K562 (cell line): ENCODE measurements around the gene AGO4. TPM values are rescaled to one million over a fixed set of nuclear protein-coding genes. Genes with fewer than 3 reads are reported as not detected.

Experiments
- ATAC-seq: fragments of 200-7000 bp; cut with Tn5 transposase; 3 replicates; pipeline ENCODE4 v1.9.1; 2020; ENCODE audit warnings: moderate library complexity
- BruUV-seq: library from RNA; stranded (reverse); fragments of 400-500 nt; replicated peaks from 2 replicates; lab custom pipeline; 2021; lab: Mats Ljungman, UMichigan
- CTCF ChIA-PET: fragments of 300-600 bp; formaldehyde crosslinking; extraction: SDS; loops from one replicate; lab custom pipeline; 2021; ENCODE audit warnings: low intra/inter-chr PET ratio; lab: Yijun Ruan, JAX
- POLR2A ChIA-PET: fragments of 300-600, 350-650 bp; sonication (Branson Sonifier 250); formaldehyde crosslinking; extraction: SDS; loops from one replicate; lab custom pipeline; 2021; ENCODE audit warnings: antibody characterized with exemption, inconsistent platforms; lab: Yijun Ruan, JAX
- DNase-seq, 4 experiments: peaks; one replicate each; pipeline versions ENCODE4 v3.0.0 to v3.0.0-alpha.2; 2011 to 2018; ENCODE audit warnings: low spot score in 3 of 4, mixed read lengths in 3 of 4; ENCODE audit errors: extremely low read depth in 1 of 4
- FAIRE-seq: peaks from 2 replicates; lab custom pipeline; 2011; peaks lifted over from hg19 to GRCh38; lab: Jason Lieb, UNC
- H2AFZ ChIP-seq: 2 replicates; pipeline ENCODE4 v1.6.0; 2011; ENCODE audit warnings: low read depth, low read length, control low read depth, inconsistent platforms
- H3K27ac ChIP-seq: fragments of 200-600 bp; 3 replicates; pipeline ENCODE4 v1.8.0; 2011; ENCODE audit warnings: low read depth, mild to moderate bottlenecking, control low read depth, inconsistent platforms, low read length, moderate library complexity, mixed read lengths; ENCODE audit errors: extremely low read depth
- H3K27me3 ChIP-seq, 2 experiments: fragments of 300-600 bp in 1 of 2; 2 replicates in 1 of 2; 3 replicates in 1 of 2; pipeline versions ENCODE4 v1.6.0 to v1.8.0; 2011; ENCODE audit warnings: inconsistent platforms in 2 of 2, low read length in 2 of 2, mild to moderate bottlenecking in 1 of 2, mixed read lengths in 1 of 2, moderate library complexity in 1 of 2; ENCODE audit not compliant: control insufficient read depth in 2 of 2, insufficient read depth in 2 of 2
- H3K36me3 ChIP-seq: fragments of 300-600 bp; 3 replicates; pipeline ENCODE4 v1.8.0; 2011; ENCODE audit warnings: mild to moderate bottlenecking, low read length, inconsistent platforms; ENCODE audit not compliant: control insufficient read depth, insufficient read depth
- H3K4me1 ChIP-seq, 2 experiments: fragments of 200-600 bp in 1 of 2; replicated peaks in 1 of 2; 2 replicates in 1 of 2; 3 replicates in 1 of 2; pipeline versions ENCODE4 v1.5.1 to v1.8.0; 2011; ENCODE audit warnings: inconsistent platforms in 2 of 2, low read length in 2 of 2, mild to moderate bottlenecking in 1 of 2, mixed read lengths in 1 of 2, moderate library complexity in 1 of 2; ENCODE audit not compliant: control insufficient read depth in 2 of 2, insufficient read depth in 2 of 2
- H3K4me2 ChIP-seq: 2 replicates; pipeline ENCODE4 v1.6.1; 2011; ENCODE audit warnings: low read length, control low read depth, inconsistent platforms, mixed read lengths; ENCODE audit not compliant: insufficient read depth
- H3K4me3 ChIP-seq: fragments of 200-600 bp; sonication (generic), shearing (Covaris generic); 2 replicates; pipeline ENCODE4 v1.5.1; 2016; ENCODE audit warnings: control low read depth, inconsistent platforms
- H3K79me2 ChIP-seq: fragments of 200-600 bp; 3 replicates; pipeline ENCODE4 v1.8.0; 2011; ENCODE audit warnings: low read length, inconsistent platforms; ENCODE audit not compliant: control insufficient read depth, insufficient read depth
- H3K9ac ChIP-seq, 2 experiments: 2 replicates each; pipeline versions ENCODE4 v1.6.0 to v1.6.1; 2011; ENCODE audit warnings: low read depth in 2 of 2, low read length in 2 of 2, control low read depth in 1 of 2, inconsistent platforms in 1 of 2, mild to moderate bottlenecking in 1 of 2, mixed read lengths in 1 of 2; ENCODE audit not compliant: insufficient read depth in 1 of 2
- H3K9me1 ChIP-seq: one replicate; pipeline ENCODE4 v1.6.0; 2011; ENCODE audit warnings: inconsistent platforms, mild to moderate bottlenecking, low read length, moderate library complexity; ENCODE audit not compliant: control insufficient read depth, insufficient read depth
- H3K9me3 ChIP-seq: replicated peaks from 2 replicates; pipeline ENCODE4 v1.5.1; 2011; ENCODE audit warnings: low read depth, low read length, inconsistent platforms; ENCODE audit not compliant: control insufficient read depth, insufficient read depth
- H4K20me1 ChIP-seq: replicated peaks from 2 replicates; pipeline ENCODE4 v1.6.1; 2011; ENCODE audit warnings: low read length, inconsistent platforms, mixed read lengths; ENCODE audit not compliant: control insufficient read depth, insufficient read depth
- CBFB ChIP-seq: sonication (generic); formaldehyde crosslinking; IDR thresholded peaks from 2 replicates; pipeline ENCODE4 v1.4.0; 2020; ENCODE audit warnings: mild to moderate bottlenecking, missing genetic modification reagents
- CBX1 ChIP-seq: sonication (generic); IDR thresholded peaks from 2 replicates; pipeline ENCODE4 v1.6.1; 2016; ENCODE audit warnings: antibody characterized with exemption, low read depth, mild to moderate bottlenecking
- CREB1 ChIP-seq, 2 experiments: sonication (generic) in 1 of 2; formaldehyde crosslinking in 1 of 2; IDR thresholded peaks; 2 replicates each; pipeline versions ENCODE4 v1.6.1 to v1.8.0; 2012 to 2022; ENCODE audit warnings: inconsistent platforms in 1 of 2, mild to moderate bottlenecking in 1 of 2, missing genetic modification reagents in 1 of 2, moderate library complexity in 1 of 2
- HMGN3 ChIP-seq: IDR thresholded peaks from 2 replicates; pipeline ENCODE4 v1.6.1; 2011; ENCODE audit warnings: borderline replicate concordance, low read depth, mild to moderate bottlenecking, mixed read lengths, low read length; ENCODE audit not compliant: insufficient read length; ENCODE audit errors: extremely low read depth
- HNRNPLL ChIP-seq: fragments of 200-400 bp; formaldehyde crosslinking; IDR thresholded peaks from 2 replicates; pipeline ENCODE4 v1.6.1; 2017; ENCODE audit warnings: low read length, low read depth, mild to moderate bottlenecking; ENCODE audit not compliant: poor library complexity, severe bottlenecking
- HOXB6 ChIP-seq: fragments of 250-450 bp; sonication (Bioruptor Pico); IDR thresholded peaks from 2 replicates; pipeline ENCODE4 v1.5.1; 2022; ENCODE audit warnings: mild to moderate bottlenecking, borderline replicate concordance
- ILF3 ChIP-seq: fragments of 450-650 bp; IDR thresholded peaks from 2 replicates; pipeline ENCODE4 v1.6.1; 2018; ENCODE audit warnings: antibody characterized with exemption, mild to moderate bottlenecking, moderate library complexity, borderline replicate concordance
- KAT7 ChIP-seq: sonication (generic); formaldehyde crosslinking; IDR thresholded peaks from 2 replicates; pipeline ENCODE4 v1.8.0; 2022; ENCODE audit warnings: missing genetic modification reagents, mild to moderate bottlenecking, borderline replicate concordance
- KDM1A ChIP-seq, 2 experiments: fragments of 450-650 bp; IDR thresholded peaks; 2 replicates each; pipeline ENCODE4 v1.6.1; 2016; ENCODE audit warnings: mild to moderate bottlenecking in 2 of 2
- MNT ChIP-seq, 2 experiments: fragments of 450-650 bp; conservative IDR thresholded peaks; 2 replicates each; pipeline ENCODE4 v1.6.1; 2017; ENCODE audit warnings: mild to moderate bottlenecking in 2 of 2, moderate library complexity in 2 of 2
- MXI1 ChIP-seq: IDR thresholded peaks from 2 replicates; pipeline ENCODE4 v1.6.1; 2011; ENCODE audit warnings: low read depth, mild to moderate bottlenecking, improper control_type of control experiment, low read length
- NFIX ChIP-seq: fragments of 250-450 bp; sonication (Bioruptor Pico); IDR thresholded peaks from 2 replicates; pipeline ENCODE4 v1.4.0; 2020; ENCODE audit warnings: low read depth, mild to moderate bottlenecking, moderate library complexity
- NR2C2 ChIP-seq, 2 experiments: fragments of 200-800 bp in 1 of 2; sonication (Bioruptor generic) in 1 of 2; sonication (generic) in 1 of 2; formaldehyde crosslinking in 1 of 2; IDR thresholded peaks; 2 replicates each; pipeline versions ENCODE4 v1.6.1 to v1.8.0; 2016 to 2022; ENCODE audit warnings: mild to moderate bottlenecking in 1 of 2, missing compliant biosample characterization in 1 of 2, missing genetic modification characterization in 1 of 2, missing genetic modification reagents in 1 of 2
- POU5F1 ChIP-seq: fragments of 150-350 bp; IDR thresholded peaks from 2 replicates; pipeline ENCODE4 v1.6.1; 2014; ENCODE audit warnings: borderline replicate concordance, low read length, low read depth, mild to moderate bottlenecking; ENCODE audit not compliant: partially characterized antibody
- PTBP1 ChIP-seq: fragments of 200-400 bp; formaldehyde crosslinking; IDR thresholded peaks from 2 replicates; pipeline ENCODE4 v1.6.1; 2017; ENCODE audit warnings: low read depth, low read length
- ZC3H11A ChIP-seq: IDR thresholded peaks from 2 replicates; pipeline ENCODE4 v1.6.1; 2012; ENCODE audit warnings: low read depth, low read length, improper control_type of control experiment
- ZFX ChIP-seq: sonication (generic); formaldehyde crosslinking; IDR thresholded peaks from 2 replicates; pipeline ENCODE4 v1.8.0; 2022; ENCODE audit warnings: mild to moderate bottlenecking, missing genetic modification reagents, moderate library complexity
- ZNF639 ChIP-seq, 2 experiments: fragments of 200-800 bp in 1 of 2; sonication (Bioruptor generic) in 1 of 2; sonication (generic) in 1 of 2; formaldehyde crosslinking in 1 of 2; IDR thresholded peaks in 1 of 2; conservative IDR thresholded peaks in 1 of 2; 2 replicates each; pipeline versions ENCODE4 v1.5.0 to v1.6.1; 2016 to 2020; ENCODE audit warnings: missing compliant biosample characterization in 1 of 2, missing genetic modification characterization in 1 of 2, missing genetic modification reagents in 1 of 2
- WGBS: fragments of 100-300 bp; shearing (Covaris generic); methylation state at CpG from one replicate; pipeline ENCODE4 v1.1.6; 2016; ENCODE audit warnings: low coverage, mixed read lengths; ENCODE audit not compliant: insufficient coverage; ENCODE audit errors: missing lambda C conversion rate; 5-methylcytosine and 5-hydroxymethylcytosine counted together
- in situ Hi-C: fragments of 300-500 bp; cut with MboI; formaldehyde crosslinking; loops from 4 replicates; pipeline ENCODE4 v1.15.0; 2018; ENCODE audit warnings: inconsistent platforms, mixed read lengths
- intact Hi-C: fragments of 100-400 bp; cut with micrococcal nuclease; formaldehyde crosslinking; loops from 2 replicates; pipeline ENCODE4 v1.14.2; 2022
- polyA plus RNA-seq, 8 experiments: library from polyadenylated mRNA; depleted of rRNA in 4 of 8; stranded (reverse) in 5 of 8; unstranded in 3 of 8; fragments of >200 nt; fragmentation: Nextera tagmentation in 2 of 8; fragmentation: Illumina TruSeq in 1 of 8; extraction: Ambion mirVana in 2 of 8; extraction: Trizol in 1 of 8; gene quantifications; 2 replicates each; pipeline versions ENCODE4 v1.2.1 to v1.2.3, GENCODE V29; 2011 to 2014; ENCODE audit warnings: inconsistent platforms in 1 of 8, missing spikeins in 1 of 8
- total RNA-seq, 7 experiments: library from RNA; depleted of rRNA in 6 of 7; stranded (reverse); fragments of >200 nt in 6 of 7; fragmentation: Illumina TruSeq in 2 of 7; extraction: Trizol in 2 of 7; gene quantifications; 2 replicates each; pipeline versions ENCODE4 v1.2.1 to v1.2.3, GENCODE V29; 2011 to 2021; ENCODE audit warnings: low replicate concordance in 1 of 7

Gene AGO4
- total and polyA plus RNA-seq, 9 of the 15 experiments (the other 6 are each of a cell fraction or from before 2014, with no cell fraction given) = 1.3 to 10.5 (median 6.5) TPM

DNA sequence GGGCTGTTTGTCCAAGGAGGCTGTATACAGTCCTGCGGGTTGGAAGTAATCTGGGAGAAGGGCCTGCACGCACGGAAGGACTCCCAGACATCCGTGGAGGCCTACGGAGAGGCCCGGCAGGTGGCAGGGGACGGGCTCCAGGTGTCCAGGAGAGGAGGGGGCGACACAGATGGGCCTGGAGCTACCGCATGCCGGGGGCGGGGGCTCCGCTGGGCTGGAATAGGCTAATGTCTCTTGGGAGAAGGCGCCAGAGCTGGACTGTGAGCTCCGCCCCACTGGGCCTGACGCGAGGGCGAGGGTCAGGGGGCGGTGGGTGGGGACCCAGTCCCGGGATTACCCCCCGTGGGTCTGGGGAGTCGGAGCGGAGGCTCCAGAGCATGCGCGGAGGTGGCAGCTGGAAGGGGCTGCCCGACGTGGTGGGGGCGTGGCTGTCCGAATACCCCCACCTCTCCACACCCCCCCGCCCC lies 75.9 kb downstream of the AGO4 start:
- Histone ChIP-seq H3K27me3 (no peaks in the 10 kb centered on the region), H3K9me3 (no peaks in the 10 kb centered on the region), H3K4me1 (peaks cover 51 to 75% of the 10 kb centered on the region in 2 experiments), H3K4me3 (peak overlapping the region; percentile 64), H4K20me1 (peaks cover 32% of the 10 kb centered on the region), H3K9ac (peak overlapping the region; percentile 74 to 93), H3K36me3 (peaks cover 6% of the 10 kb centered on the region; the same call in 2 of the 3 replicates), H3K9me1 (peaks cover 12% of the 10 kb centered on the region), H3K27ac (peak overlapping the region; percentile 73), H3K4me2 (peak overlapping the region; percentile 91), H3K79me2 (peaks cover 89% of the 10 kb centered on the region), H2AFZ (peak overlapping the region; percentile 56)
- 22% methylated on average over 17 of the region's 29 CpGs for WGBS
- no peak for FAIRE-seq
- peak; percentile 8 for ATAC-seq
- ChIA-PET POLR2A (interaction anchor here (0.6 to 2.7 kb wide), 6 partner anchors 9 to 78 kb away, joined by 3 to 17 read pairs (median 4); no protein-coding TSS in a partner anchor), CTCF (interaction anchor here (0.7 kb wide), 1 partner anchor 84 kb away, joined by 5 read pairs; no protein-coding TSS in a partner anchor)
- intact Hi-C loops = loop anchor here (1.0 to 10.0 kb wide), 2 partner anchors 48 to 441 kb away; partner anchors contain the start of genes AGO3 and EVA1B
- BruUV-seq = no TSS peak
- peak; percentile 81 to 87 (median 84) for DNase-seq
- in situ Hi-C loops = no loop called here
- TF ChIP-seq ZFX (0 out of 2 replicates have a peak, but pooled peaks have one; percentile 10), ZC3H11A (no peak), CBX1 (no peak), PTBP1 (0 out of 2 replicates have a peak, but pooled peaks have one; percentile 25), KAT7 (CRISPR knock-in tag) (0 out of 2 replicates have a peak, but pooled peaks have one; percentile 34), MNT (conservative IDR thresholded peaks at IDR 0.05) (peak in 1 of 2 experiments; percentile 33; a peak in 1 of 4 replicates), HOXB6 (no peak), NR2C2 (CRISPR knock-in tag; IDR thresholded peaks at IDR 0.05) (no peak), NR2C2 (tag; IDR thresholded peaks at IDR 0.05) (peak; percentile 72), KDM1A (IDR thresholded peaks at IDR 0.05) (no peak), MXI1 (0 out of 2 replicates have a peak, but pooled peaks have one; percentile 19), POU5F1 (no peak), HNRNPLL (no peak), ZNF639 (CRISPR knock-in tag; conservative IDR thresholded peaks at IDR 0.05 in 1 of 2, IDR thresholded peaks at IDR 0.05 in 1 of 2) (peak in 1 of 2 experiments; percentile 12; a peak in 2 of 4 replicates), CREB1 (IDR thresholded peaks at IDR 0.05) (no peak), CREB1 (CRISPR knock-in tag; IDR thresholded peaks at IDR 0.05) (no peak), ILF3 (no peak), CBFB (CRISPR knock-in tag) (no peak), NFIX (CRISPR knock-in tag) (no peak), HMGN3 (peak; percentile 22)
